Right lung (tissue), 10 donors: ENCODE results near the gene CTTN. TPM values are rescaled to one million over a fixed set of nuclear protein-coding genes. Genes with fewer than 3 reads are reported as not detected.

Experiments
- DNase-seq, 2 donors: peaks; one replicate each; pipeline ENCODE4 v3.0.0-alpha.2; 2013
- long read RNA-seq, 8 donors: transcript quantifications; one replicate each; lab custom pipeline, GENCODE V29; 2026
- polyA plus RNA-seq, 5 donors: library from polyadenylated mRNA; unstranded; fragments of 120-200 nt; gene quantifications; one replicate each; pipeline versions ENCODE4 v1.2.1 to v1.2.3, GENCODE V29; 2013; ENCODE audit warnings: inconsistent platforms in 1 of 5, low replicate concordance in 1 of 5; ENCODE audit not compliant: insufficient read length in 5 of 5, insufficient read depth in 1 of 5

CTTN gene
- polyA plus RNA-seq = 100 to 1,000 TPM; 147 to 191 (median 189) TPM
- long read RNA-seq, donor 1, transcript CTTN-201 (18 exons, 3,272 nt) = major isoform, 5 of 38 reads
- long read RNA-seq, donor 1, partial matches to known transcripts = 27 of 38 reads
- long read RNA-seq, donor 1, other reads (novel, unspliced or antisense) = 0 of 38 reads
- long read RNA-seq, donor 2, transcript CTTN-201 (18 exons, 3,272 nt) = major isoform, 7 of 17 reads
- long read RNA-seq, donor 2, partial matches to known transcripts = 7 of 17 reads
- long read RNA-seq, donor 2, other reads (novel, unspliced or antisense) = 0 of 17 reads
- long read RNA-seq, donor 3, transcript CTTN-207 (2 exons, 736 nt) = major isoform, 5 of 18 reads
- long read RNA-seq, donor 3, partial matches to known transcripts = 7 of 18 reads
- long read RNA-seq, donor 3, other reads (novel, unspliced or antisense) = 0 of 18 reads
- long read RNA-seq, donor 4, partial matches to known transcripts = 5 of 10 reads
- long read RNA-seq, donor 4, other reads (novel, unspliced or antisense) = 0 of 10 reads
- long read RNA-seq, donor 5, partial matches to known transcripts = 26 of 35 reads
- long read RNA-seq, donor 5, other reads (novel, unspliced or antisense) = 0 of 35 reads
- long read RNA-seq, donor 6, transcript CTTN-201 (18 exons, 3,272 nt) = major isoform, 6 of 38 reads
- long read RNA-seq, donor 6, partial matches to known transcripts = 28 of 38 reads
- long read RNA-seq, donor 6, other reads (novel, unspliced or antisense) = 0 of 38 reads
- long read RNA-seq, donor 7, transcript CTTN-201 (18 exons, 3,272 nt) = major isoform, 6 of 20 reads
- long read RNA-seq, donor 7, partial matches to known transcripts = 9 of 20 reads
- long read RNA-seq, donor 7, other reads (novel, unspliced or antisense) = 0 of 20 reads
- long read RNA-seq, donor 8, partial matches to known transcripts = 7 of 9 reads
- long read RNA-seq, donor 8, other reads (novel, unspliced or antisense) = 0 of 9 reads

DNA sequence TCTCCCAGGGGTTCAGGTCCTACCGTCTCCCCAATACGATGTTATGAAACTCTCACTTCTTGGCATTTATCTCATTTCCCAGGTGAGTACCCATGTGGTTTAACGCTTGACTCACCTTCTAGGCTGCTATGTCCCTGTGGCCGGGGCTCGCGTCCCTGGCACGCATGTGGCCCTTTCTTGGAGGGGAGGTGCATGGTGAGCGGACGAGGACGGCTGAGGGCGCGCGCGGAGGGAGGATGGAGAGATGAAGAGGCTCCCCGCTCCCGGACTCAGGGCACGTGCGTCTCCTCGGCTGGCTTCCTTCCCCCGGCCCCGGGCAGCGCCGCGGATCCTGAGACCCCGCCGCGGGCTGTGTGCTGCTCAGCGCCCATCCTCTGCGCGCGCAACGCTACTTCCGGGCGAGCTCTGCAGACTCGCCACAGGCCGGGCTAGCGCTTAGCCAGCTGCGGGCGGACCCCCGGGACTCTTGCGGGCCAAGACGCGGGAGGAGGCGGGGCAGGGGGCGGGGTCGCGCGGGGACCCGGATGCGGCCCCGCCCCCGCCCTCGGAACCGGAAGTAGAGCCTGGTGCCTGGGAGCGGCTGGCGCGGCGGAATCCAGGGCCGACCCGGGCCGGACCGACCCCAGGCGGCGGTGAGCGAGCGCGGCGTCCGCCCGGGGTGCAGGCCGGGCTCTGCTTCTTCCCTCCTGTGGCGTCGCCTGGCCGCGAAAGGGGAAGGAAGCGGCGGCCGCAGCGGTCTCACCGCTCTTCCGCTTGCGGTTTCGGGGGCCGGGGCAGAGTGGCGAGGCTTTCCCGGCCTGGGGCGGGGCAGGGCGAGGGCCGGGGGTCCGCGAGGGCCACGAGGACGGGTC lies at the start of gene CTTN:
Gene CTTN (plus strand): TSS at position 547 of the 851 bp plus-strand sequence. CDS start 8,769 bp downstream, outside the sequence.
- DNase-seq = peak; percentile 82 to 84

DNA sequence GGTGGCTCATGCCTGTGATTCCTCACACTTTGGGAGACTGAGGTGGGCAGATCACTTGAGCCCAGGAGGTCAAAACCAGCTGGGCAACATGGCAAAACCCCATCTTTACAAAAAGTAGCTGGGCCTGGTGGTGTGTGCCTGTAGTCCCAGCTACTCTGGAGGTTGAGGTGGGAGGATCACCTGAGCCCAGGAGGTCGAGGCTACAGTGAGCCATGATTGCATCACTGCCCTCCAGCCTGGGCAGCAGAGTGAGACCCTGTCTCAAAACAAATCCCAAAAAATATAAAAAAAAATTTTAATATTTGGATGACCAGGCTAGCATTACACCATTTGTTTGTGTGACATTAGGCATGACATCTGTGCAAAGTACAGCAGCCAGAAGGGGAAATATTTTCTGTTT lies 49.7 kb upstream of the CTTN start:
- no peak for DNase-seq

DNA sequence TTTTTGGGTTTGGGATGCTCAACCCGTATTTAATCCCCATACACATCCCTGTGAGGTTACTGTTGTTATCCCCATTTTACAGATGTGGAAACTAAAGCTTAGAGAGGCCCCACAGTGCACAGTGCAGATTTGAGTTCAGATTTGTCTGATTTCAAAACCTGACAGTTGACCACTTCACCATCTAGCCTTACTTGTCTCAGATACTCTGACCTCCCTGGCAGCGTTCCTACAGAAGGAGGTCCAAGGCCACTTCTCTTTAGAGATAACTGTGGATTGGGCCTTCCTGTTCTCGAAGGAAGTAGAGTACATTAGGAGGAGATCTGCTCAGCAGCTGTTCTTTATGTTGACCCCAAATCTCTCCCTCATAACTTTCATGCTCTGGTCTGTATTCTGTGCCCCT lies 46.7 kb upstream of the CTTN start:
- DNase-seq = no peak

DNA sequence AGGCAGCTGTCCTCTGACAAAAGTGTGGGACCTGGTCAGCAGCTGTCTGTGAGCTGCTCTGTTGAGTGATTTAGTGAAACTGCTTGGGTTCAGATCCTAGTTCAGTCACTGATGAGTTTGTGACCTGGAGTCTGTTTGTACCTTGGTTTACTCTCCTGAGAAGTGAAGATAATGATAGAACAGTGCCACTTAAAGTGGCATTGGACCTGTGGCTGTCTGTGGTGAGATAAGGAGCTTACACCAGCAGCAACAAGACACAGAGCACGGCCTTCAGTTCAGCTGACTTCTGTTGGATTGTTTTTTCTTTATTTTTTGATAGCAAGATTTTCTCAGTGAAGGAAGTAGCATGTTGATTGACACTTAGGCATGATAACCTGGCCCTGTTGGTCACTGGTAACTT lies 46.2 kb upstream of the CTTN start:
- no peak for DNase-seq

DNA sequence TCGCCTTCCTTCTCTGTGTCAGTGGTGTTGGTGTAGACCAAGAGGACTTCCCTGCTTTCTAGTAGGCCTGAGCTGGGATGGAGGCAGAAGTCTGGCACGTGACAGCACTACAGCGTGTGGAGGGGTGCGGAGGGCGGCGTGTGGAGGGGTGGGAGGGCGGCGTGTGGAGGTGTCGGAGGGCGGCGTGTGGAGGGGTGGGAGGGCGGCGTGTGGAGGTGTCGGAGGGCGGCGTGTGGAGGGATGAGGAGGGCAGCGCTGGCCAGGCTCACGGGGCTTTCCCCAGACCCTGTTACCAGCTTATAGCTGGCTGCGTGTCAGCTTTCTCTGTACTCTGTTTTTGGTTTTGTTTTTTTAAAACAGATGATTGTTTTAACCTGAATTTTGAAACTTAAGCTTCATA lies 45.7 kb upstream of the CTTN start:
- no peak for DNase-seq

DNA sequence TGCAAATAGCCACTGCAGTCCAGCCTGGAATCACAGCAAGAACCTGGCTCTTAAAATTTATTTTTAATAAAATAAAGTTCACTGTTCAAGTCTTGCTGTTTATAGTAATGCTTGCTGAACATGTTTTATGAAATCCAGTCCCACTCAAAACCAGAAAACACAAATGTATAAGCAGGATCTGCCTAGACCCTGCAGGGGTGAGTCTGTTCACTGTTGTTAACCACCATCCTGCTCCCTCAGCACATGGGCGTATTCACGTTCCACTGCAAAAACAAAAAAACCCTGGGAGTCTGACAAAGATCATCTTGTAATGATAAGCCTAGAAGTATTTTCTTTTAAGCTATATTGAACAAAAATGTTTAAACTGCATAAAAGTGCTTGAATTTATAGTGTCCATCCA lies 45.0 kb upstream of the CTTN start:
- DNase-seq = no peak

DNA sequence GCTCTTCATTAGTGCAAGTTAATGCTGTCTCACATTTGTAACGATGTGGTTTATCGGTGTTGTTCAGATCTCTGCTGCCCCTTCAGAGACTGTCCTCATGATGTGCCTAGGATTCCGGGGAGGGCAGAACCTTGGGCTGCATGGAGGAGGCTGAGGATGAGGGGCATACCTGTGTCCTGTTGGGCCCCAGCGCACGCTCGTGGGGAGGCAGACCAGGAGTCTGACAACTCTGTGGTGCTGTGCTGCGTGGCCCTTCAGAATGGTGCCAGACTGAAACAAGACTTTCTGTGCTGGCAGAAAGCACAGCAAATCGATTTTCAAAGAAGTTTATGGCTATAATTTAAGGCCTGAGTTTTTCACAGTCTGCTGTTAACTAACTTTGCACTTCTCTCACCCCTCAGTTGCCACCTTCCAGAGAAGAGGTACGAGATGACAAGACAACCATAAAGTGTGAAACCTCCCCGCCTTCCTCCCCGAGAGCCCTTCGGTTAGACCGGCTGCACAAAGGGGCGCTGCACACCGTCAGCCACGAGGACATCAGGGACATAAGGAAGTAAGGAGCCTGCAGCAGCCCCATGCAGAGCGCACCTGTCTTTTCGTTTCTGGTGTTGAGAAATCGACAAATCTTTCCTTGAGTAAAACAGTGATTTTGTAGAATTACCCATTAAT lies 44.3 kb upstream of the CTTN start:
- DNase-seq = no peak

DNA sequence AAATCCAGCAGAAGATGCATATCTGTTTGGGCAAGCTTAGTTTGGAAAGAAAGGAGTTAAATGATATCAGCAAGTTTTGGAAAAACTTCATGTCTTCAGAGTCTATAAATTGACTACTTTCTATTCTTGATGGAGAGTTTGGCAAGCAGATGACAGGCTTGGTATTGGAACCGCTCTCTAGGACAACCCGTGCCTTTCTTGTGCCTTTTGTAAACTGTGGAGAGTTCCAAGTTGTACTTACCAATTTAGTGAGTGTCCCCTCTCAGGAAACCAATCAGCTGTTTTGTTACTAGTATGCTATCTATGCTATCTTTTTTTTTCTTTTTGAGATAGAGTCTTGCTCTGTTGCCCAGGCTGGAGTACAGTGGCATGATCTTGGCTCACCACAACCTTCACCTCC lies 43.7 kb upstream of the CTTN start:
- no peak for DNase-seq

DNA sequence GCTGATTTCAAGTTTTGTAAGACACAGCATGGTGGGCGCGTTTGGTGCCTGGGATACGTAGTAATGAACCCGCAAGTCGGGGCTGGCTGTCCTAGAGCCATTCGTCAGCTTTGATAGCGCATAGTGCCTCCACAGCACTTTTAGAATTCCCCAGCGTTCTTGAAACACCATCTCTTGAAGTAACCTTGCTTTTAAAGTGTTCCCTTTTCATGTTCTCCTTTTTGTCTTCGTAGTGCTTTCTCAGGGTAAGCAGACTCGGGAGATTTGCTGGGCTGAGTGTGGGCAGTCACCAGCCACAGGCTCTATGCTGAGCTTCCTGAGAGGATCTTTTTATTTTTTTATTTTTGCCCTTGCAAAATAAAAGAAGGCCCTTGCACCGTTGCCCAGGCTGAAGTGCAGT lies 39.6 kb upstream of the CTTN start:
- DNase-seq = no peak

DNA sequence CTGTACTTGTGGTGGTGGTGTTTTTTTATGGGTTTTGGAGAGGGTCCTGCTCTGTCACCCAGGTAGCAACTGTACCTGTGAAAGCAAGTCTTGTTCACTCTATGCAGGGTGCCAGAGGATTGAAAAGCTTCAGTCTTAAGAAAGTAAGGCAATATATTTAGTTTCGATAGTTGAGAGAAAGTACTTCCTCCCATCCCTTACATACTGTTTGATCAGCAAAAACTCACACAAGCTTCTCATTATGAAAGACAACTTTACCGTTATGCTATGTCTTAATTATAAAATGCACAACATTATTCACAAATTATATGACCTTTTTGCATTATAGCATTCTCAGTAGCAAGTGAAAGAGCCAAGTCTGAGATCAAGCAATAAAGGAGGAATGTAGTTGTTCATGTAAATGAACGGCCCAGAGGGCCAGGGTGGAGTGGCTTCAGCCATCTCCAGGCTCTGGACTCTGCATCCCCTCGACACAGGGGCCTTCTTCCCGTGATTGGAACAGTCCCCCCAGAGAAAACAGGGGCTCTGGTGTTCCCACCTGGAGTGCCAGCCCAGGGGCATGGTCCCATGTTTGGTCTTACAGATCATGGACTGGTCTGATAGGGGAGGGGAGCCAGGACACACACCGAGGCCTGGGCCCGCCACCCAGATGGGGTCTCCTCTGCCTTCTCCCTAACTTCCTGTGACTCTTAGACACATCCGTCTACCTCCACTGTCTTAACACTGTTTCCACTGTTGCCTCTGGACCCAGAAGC lies 38.7 kb upstream of the CTTN start:
- no peak for DNase-seq

DNA sequence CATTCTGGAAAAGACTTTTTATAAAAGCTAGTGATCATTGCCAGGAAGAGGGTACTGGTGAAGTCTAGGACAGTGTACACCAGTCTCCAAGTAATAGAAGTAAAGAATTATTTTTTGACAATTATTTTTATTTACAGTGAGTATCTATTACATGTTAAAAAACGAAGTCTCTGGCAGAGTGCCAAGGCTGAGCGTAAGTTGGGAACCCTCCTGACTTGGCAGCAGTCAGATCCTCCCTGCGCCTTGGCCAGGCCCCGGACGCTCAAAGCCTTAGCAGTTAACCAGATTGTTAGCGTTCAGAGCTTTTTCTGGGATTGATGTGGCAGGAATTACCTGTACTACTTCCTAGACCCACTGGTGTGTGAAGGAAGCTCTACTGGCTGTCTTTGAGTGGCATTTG lies 38.1 kb upstream of the CTTN start:
- no peak for DNase-seq

DNA sequence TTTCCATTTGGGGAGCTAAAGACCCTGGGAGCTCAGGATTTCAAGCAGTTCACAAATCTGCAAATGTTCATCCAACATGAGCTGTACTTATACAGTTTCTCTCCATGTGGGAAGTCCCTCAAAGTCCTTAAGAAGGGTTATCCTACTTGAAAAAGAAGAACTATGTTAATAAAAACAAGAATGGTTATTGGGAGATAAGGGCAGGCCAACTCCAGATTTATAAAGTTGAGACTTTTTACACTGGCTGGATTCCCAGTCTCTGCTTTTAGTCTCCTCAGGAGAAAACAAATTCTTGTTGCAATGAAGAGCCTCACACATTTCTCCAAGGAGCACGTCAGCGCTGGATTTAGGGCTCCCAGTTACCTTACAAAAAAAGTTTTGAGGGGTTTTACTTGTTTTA lies 34.2 kb upstream of the CTTN start:
- no peak for DNase-seq

DNA sequence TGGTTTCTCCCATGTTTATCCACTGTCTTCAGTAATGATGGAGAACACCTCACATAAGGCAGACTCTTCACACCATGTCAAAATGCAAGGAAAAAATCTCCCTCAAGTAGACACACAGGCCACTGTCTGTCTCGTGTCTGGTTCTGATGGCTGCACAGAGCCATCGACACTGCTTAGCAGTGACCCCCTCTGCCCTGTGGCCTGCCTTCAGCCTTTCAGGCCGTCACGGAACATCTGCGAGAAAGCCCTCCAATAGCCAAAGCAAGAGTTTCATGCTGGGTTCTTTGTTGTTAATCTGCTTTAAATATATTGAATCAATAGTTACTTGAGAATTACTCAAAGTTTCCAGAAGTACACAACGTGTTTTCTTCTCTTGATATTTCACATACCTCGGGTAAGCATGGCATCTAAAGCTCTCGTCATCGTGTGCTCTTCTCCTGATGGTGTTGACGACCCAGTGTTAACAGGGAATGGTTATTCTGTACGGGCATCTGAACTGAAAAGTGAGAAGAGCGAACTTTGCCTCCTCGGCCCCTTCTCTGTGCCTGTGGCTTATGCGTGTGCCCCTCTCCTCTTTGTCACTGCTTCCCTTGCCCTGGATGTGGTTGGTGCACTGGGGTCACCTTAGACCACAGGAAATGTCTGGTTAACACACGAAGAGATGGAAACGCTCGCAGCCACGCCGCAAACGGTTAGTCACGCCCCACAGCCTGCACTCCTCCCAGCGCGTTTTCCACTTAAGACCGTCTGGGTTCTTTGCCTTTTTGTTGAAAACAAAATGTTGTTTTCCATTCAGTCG lies 33.4 kb upstream of the CTTN start:
- no peak for DNase-seq

DNA sequence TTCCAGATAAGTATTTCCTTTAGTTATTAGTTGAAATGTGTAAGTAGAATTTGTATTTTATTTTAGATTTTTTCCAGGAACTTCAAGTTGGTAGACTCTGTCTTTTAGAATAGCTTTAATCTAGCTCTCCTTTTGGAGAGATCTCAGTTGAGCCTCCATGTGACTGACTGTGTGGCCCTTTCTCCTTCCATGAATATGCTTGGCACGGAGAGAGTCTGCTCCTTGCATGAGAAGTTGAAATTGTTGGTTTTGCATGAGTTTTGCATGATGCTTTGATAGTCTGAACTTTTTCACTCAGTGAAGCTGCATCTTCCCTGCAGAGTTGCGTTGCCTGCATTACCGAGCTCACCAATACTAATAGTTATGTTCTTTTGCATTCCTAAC lies 32.8 kb upstream of the CTTN start:
- no peak for DNase-seq

DNA sequence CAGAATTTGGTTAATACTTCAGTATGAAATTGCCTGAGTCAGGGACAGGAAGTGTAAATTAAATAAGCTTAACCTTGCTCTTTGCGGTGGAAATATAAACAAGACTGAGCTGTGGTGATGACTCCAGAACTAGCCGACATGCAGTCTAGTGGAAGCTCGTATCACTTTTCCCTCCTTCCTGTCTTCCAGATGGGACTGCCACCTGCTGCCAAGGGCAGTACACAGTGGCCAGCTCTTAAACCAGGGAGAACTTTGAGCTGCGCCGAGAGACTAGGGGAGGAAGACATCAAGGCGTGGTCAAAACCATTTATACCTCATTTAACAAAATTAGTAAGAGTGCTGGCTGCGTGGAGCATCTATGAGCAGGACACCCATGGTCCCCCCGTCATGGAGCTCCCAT lies 31.3 kb upstream of the CTTN start:
- no peak for DNase-seq

DNA sequence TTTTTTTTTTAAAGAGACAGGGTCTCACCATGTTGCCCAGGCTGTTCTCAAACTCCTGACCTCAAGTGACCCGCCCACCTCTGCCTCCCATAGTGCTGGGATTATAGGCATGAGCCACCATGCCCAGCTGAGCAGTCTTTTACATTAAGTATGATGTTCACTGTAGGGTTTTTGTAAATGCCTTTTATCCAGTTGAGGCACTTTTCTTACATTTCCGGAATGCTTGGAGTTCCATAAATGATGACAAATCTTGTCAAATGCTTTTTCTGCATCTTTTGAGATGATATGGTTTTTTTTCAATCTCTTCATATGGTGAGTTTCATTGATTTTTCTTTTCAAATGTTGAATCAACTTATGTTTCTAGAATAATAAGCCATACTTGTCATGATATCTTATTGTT lies 29.4 kb upstream of the CTTN start:
- no peak for DNase-seq

DNA sequence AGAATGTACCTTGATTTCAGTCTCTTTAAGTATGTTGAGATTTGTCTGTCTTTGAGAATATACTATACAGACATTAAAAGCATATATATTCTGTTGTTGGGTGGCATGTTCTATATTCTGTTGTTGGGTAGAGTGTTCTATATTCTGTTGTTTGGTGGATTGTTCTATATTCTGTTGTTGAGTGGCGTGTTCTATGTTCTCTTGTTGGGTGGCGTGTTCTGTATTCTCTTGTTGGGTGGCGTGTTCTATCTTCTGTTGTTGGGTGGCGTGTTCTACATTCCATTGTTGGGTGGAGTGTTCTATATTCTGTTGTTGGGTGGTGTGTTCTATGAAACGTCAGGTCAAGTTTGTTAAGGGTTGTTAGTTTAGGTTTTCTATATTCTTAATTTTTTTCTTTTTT lies 27.1 kb upstream of the CTTN start:
- no peak for DNase-seq

DNA sequence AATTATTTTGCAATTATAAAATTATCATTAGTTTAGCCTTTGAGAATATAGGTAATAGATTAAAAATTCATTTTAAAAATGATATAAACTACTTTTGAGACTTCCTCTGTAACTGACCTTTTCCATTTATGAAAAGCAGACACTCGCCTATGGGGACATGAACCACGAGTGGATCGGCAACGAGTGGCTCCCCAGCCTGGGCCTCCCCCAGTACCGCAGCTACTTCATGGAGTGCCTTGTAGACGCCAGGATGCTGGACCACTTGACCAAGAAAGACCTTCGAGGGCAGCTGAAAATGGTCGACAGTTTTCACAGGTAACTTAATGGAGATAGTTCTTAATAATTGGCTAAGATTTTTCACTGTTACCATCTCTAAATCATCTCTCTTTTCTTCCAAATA lies 26.3 kb upstream of the CTTN start:
- no peak for DNase-seq

DNA sequence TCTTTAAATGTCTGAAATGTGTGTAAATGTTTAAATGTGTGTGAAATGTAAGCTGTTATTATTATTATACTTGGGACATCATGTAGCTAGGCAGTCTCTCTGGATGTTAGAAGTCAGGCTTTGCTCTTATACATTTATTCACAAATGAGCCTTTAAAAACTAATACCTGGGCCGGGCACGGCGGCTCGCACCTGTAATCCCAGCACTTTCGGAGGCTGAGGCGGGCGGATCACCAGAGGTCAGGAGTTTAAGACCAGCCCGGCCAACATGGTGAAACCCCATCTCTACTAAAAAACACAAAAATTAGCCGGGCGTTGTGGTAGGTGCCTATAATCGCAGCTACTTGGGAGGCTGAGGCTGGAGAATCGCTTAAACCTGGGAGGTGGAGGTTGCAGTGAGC lies 21.7 kb upstream of the CTTN start:
- DNase-seq = no peak

DNA sequence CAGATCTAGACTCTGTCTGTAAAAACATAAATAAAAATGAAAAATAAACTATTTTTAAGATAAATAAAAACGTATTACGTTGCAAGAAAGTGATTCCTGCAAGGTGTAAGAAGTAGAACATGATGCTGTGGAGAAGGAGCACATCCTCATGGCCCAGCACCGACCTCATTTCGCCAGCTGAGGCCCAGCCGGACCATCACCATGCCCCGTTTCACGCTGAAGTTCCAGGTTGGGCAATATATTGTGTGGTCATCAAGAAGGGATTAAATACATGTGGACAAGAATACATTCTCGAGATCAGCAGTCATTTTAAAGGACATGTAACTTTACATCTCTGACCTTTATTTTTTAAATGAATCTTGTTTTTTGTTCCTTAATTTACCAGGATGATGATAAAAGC lies 20.7 kb upstream of the CTTN start:
- no peak for DNase-seq
